Stimulated activated CD4-positive, alpha-beta T cell treated with anti-CD3 and anti-CD28 coated beads, Interleukin-4, amount 100 ng/mL, for 1 hour (primary cell): Measurements from ENCODE around the gene DENND4A.
A peak's percentile ranks its signal among the peaks of the same experiment; 100 is the strongest.
"Not testable (repeated sequence)": the region's sequence is repeated elsewhere in the genome, so short reads cannot be mapped to it uniquely, and the experiment has no call there.

Source experiments
- DNase-seq: peaks from one replicate; pipeline ENCODE4 v3.0.0-alpha.2; 2020

The DENND4A gene

DNA sequence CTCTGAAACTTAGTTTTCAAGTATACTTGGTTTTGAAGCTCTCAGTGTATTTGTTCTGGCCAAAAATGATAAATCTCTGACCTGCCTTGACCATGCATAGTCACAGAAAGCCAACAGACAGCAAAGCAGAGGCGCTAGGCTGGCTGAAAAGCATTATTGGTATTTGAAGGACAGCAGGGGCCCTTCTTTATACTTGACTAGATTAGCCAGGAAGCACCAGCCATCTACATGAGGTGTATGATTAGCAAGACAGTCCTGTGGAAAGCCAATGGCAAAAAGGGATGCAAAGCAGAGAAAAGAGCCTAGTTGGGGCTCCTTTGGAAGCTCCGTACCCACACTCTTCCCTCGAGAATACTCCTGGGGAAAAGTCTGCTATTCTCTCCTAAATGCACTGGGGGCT, 162.5 kb downstream of the DENND4A start:
- no peak for DNase-seq

DNA sequence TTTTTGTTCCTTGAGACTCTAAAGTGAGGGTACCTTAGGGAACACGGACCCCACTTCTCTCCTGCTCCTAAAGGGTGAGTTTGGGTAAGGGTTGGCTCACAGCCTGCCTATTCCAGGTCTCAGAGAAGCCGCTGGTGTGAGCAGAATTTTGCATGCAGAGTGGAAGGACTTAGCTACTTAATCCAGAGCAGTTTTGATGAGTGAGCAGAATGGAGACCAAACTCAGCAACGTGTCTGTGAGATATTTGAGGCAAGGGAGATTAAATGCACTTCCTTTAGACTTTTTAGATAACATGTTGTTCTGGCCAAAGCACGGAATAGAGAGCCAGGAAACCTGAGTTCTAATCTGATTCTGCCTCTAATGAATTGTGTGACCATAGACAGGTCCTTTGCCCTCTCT, 165.2 kb downstream of the DENND4A start:
- no peak for DNase-seq

DNA sequence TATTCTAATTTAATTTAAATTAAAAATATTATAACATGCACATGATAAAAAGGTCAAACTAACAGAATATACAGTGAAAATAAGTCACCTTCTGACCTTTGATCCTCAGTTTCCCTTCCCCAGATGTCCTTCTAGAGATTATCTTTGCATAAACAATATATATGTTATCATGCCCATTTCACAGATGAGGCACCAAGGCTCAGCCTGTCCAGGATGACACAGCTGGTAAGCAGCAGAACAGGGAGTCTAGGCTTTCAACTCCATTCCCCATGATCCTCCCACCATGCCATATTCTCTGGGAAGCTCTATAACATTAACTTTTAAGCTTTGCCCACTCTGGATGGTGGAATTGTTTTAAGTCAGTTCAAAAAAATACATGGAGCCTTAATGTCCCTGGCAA, 169.0 kb downstream of the DENND4A start:
- no peak for DNase-seq

DNA sequence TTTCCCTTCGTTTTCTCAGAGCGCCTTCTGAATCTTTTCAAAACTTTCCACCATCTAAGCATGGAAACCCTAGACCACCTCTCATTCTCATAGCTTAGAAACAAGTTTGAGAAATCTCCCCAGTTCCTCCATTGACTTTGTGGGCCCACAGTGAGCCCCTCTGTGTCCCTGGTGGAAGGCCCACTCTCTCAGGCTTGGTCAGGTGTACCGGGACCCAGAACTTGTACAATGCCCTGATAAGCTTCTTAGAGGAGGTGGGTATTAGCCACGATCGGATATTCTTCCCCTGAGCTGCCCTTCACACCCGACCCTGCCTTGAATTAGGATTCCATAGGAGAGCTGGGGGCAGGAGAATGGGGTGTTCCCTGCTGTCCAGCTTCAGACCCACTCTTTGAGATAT, 170.5 kb downstream of the DENND4A start, which contains the start of gene SLC24A1:
TSS of gene SLC24A1 (plus strand) at position 301 of the 400 bp plus-strand sequence. CDS start 2,143 bp downstream, outside the sequence.
- DNase-seq: no peak

DNA sequence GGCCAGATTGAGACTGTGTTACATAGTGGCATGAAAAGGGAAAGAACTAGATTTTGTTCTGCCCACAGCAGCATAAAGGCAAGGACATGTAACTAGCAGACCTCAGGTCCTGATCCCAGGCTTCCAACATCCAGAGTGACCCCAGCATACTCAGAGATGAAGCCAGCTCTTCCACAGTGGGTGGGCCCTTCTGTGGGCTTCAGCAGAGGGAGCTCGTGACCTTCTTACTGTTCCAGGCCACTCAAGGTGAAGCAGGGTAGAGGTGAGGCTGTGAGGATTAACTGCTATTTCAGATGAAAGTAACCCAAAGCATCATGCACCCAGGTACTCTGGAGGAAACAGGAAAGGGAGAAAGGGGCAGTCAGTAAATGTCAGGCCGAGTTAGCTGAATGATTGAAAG, 171.3 kb downstream of the DENND4A start:
- DNase-seq: no peak

DNA sequence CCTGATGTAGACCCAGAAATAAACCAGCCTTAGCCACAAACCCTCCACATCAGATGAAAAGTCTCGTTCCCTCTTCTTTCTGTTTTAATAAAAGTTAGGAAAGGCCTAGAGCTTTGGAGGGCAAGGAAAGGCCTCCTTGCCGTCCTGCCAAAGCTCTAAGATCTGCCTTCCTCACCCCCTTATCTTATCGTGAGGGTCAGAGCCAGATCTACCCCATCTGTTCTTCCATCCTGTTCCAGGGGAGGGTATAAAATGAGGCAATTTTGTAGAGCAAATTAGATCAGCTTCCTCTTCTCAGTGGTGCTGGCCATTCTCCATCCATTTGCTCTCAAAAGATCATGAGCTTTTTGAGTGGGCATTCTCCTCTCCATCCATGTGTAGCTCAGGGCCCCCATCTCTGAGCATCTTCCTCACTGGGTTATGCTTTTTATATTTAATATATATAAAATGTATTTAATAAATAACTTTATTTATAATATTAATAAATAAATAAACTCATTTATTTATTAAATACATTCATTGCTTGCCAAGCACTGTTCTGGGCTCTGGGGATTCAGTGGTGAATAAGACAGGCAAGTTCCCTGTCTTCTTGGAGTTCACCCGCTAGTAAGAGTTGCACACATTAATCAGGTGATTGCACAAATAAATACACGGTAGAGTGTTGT, 172.3 kb downstream of the DENND4A start:
- DNase-seq: no peak

DNA sequence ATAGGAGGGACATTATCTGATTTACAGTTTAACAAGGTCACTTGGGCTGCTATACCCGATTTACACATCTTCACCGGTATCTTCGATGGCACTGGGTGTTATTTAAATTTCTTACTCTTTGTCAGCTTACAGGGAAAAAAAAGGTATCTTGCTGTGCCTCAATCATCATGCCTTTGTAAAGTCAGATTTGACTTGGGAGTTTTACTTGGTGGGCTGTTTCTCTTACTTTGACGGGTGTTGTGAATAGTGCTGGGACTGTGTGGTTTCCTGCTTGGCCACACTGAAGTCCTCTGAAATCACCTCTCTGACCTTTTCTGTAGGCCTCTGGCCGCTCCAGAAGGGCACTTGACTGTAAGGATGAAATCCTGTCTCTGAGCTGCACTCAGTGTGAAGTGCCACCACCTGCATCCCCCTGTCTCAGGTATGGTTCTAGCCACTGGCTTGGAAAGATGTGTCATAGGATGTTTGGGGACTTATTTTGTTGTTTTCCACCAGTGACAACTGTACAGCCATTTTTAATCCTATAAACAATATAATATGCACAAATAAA, 173.5 kb downstream of the DENND4A start:
- DNase-seq: no peak

DNA sequence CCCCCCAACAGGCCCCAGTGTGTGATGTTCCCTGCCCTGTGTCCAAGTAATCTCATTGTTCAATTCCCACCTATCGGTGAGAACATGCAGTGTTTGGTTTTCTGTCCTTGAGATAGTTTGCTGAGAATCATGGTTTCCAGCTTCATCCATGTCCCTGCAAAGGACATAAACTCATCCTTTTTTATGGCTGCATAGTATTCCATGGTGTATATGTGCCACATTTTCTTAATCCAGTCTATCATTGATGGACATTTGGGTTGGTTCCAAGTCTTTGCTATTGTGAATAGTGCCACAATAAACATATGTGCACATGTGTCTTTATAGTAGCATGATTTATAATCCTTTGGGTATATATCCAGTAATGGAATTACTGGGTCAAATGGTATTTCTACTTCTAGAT, 176.2 kb downstream of the DENND4A start:
- DNase-seq: not testable (repeated sequence)

DNA sequence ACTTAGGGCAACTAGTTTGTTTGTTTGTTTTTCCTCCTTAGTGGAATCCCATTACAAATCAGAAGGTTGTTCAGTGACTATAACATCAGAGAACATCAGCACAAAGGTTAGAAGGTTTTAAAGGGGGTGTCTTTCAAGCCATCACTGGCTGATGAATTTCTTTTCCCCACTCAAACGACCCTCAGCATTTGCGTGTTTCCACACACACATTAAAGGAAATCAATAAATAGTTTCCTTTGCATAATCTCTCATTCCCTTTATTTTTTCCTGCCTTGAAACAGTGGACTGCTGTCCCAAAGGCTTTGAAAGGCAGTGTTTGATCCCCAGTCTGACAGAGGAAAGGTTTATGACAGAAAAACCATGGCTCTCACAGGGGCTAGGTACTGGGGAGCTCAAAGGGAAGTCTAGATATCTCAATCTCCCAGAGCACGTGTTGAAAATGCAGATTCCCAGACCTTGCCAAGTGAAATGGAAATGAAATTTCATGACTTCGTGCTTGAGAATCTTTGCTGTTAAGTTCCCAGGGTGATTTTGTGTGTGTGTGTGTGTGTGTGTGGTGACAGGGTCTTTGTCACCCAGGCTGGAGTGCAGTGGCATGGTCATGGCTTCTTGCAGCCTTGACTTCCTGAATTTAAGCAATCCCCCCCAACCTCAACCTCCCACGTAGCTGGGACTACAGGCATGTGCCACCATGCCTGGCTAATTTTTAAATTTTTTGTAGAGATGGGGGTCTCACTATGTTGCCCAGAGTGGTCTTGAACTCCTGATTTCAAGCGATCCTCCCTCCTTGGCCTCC, 178.9 kb downstream of the DENND4A start:
- DNase-seq: no peak

DNA sequence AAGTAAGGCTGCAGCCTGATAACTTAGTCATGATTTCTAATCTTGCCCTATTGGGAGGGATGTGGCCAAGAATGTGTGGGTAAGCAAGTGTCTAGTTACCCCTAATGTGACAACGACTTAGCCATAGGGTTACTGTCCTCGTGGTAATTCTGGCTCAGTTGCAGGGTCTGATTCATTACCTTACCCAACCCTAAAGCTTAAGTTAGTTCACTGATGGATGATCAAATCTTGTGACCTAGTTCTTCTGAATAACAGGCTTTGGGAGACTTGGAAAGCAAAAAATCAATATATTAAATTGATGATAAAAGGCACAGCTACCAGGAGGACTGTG, 179.5 kb downstream of the DENND4A start:
- DNase-seq: no peak

DNA sequence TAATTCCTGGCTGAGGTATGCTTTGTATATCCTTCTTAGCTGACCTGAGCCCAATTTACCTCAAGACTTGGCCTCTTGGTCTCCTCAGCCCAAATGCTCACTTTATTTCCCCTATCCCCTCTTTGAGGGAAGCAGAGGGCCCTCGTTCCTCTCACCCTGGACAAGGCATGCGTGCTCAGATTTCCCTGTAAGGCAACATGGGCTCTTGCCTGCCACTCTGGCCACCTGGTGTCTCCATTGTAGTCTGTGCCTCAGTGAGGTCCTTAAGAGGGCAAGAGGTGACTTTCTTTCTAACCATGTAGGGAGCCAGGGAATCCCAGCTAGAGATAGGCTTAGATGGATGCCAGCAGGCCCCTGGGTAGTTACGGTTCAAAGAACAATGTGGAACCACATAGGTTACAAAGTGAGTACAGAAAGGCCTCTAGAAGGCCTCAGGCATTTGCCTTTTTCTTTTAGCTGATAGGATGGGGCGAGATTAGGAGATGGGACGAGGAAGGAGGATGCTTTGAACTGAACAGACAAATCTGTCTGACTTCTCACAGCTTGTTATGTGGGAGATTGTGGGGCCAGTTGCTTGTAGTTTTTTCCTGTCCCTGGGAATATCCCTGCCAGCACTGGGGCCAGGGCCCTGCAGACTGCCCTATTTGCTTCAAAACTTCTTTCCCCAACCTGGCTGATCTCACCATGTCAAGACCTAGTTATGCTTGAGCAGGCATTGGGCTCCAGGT, 180.0 kb downstream of the DENND4A start:
- no peak for DNase-seq

DNA sequence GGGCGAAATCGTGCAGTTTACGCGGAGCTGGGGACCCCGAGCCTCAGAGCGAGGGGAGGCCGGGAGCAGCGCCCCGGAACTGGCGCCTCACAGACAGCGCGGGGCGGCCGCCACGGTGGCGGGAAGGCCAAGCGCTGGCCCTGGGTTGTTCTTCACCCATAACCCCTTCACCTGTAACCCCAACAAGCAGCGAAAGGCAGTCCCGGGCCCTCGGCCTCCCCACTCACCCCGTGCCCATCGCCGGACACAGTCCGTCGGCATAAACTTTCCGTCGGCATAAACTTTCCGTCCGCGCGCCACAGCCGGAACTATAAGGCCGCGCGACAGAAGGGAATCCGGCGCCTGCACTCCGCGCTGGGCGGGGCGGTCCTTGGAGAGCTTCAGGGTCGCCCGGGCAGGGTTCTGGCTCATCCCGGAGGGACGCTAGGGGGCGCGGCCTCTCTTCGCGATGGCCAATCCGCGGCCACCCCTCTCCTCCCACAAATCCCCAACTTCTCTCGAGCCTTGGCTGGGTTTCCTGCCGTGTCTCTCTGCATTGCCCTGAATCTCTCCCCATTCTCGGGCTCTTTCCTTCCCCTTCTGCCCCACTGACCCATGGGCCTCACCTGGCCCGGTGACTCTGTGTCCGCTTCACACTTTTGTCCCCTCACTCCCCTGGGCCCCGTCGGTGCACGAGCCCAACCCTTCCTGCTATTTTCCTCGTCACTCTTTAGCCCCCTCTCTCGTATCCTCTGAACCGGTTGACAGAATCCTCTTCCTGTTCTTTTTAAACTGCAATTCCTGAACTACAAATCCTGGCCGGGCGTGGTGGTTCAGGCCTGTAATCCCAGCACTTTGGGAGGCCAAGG, 181.0 kb downstream of the DENND4A start, which contains the start of gene INTS14:
TSS of gene INTS14 (minus strand) at position 261 of the 848 bp plus-strand sequence. CDS start 3,751 bp downstream, outside the sequence.
- DNase-seq: peak; percentile 98
